HEK293T (cell line): Measurements from ENCODE around the gene TRIM33.

Experiments used
- ARNT ChIP-seq: fragments of 450-650 bp; IDR thresholded peaks from 2 replicates; pipeline ENCODE4 v1.6.1; 2017; ENCODE audit warnings: mild to moderate bottlenecking
- BHLHE40 ChIP-seq: fragments of 450-650 bp; IDR thresholded peaks from 2 replicates; pipeline ENCODE4 v1.6.1; 2016; ENCODE audit warnings: mild to moderate bottlenecking, moderate library complexity, borderline replicate concordance
- ELF4 ChIP-seq: fragments of 450-650 bp; IDR thresholded peaks from 2 replicates; pipeline ENCODE4 v1.6.1; 2017; ENCODE audit warnings: antibody characterized with exemption
- FOXA1 ChIP-seq: fragments of 450-650 bp; IDR thresholded peaks from 2 replicates; pipeline ENCODE4 v1.6.1; 2016; ENCODE audit warnings: mild to moderate bottlenecking
- HDGF ChIP-seq: fragments of 450-650 bp; IDR thresholded peaks from 2 replicates; pipeline ENCODE4 v1.6.1; 2017; ENCODE audit warnings: antibody characterized with exemption, borderline replicate concordance
- SUZ12 ChIP-seq: fragments of 450-650 bp; IDR thresholded peaks from 2 replicates; pipeline ENCODE4 v1.6.1; 2016; ENCODE audit warnings: mild to moderate bottlenecking
- TARDBP ChIP-seq: fragments of 450-650 bp; IDR thresholded peaks from 2 replicates; pipeline ENCODE4 v1.6.1; 2016

GRCh38 chr1:114540821-114541220 is 29.8 kb upstream of the TRIM33 start:
- TF ChIP-seq ARNT: no peak
- no peak for TF ChIP-seq SUZ12
- TF ChIP-seq ELF4: no peak
- no peak for TF ChIP-seq HDGF
- TF ChIP-seq TARDBP: no peak
- no peak for TF ChIP-seq BHLHE40
- TF ChIP-seq FOXA1: no peak
